Activated CD4-positive, alpha-beta T cell treated with anti-CD3 and anti-CD28 coated beads, Interleukin-2, amount 50 U/mL, for 4 hours (primary cell): Measurements from ENCODE around the gene NEGR1.

Source experiments
- DNase-seq, 2 experiments: peaks; one replicate each; pipeline ENCODE4 v3.0.0-alpha.2; 2020

NEGR1 gene

GRCh38 chr1:71424536-71424935 lies 857.8 kb downstream of the NEGR1 start:
- DNase-seq: no peak

DNA sequence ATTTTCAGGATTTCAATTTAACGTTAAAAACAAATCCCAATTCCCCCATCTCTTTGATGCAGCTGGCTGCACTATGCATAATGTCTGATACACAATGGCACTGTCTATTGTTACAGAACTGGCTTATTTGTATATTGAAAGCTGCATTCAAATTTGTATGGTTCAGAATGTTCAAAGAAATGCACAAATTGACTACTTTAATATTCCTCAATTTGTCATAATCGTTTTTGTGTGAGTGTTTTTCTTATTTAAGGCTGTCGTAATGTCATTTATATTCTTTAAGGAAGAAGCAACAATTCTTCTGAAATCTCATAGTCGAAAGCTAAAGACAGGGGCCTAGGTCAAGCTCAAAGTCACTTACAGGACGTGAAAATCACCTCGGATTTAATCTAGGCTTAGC lies 860.1 kb downstream of the NEGR1 start:
- DNase-seq: no peak

GRCh38 chr1:71417421-71417820 lies 864.9 kb downstream of the NEGR1 start:
- no peak for DNase-seq

DNA sequence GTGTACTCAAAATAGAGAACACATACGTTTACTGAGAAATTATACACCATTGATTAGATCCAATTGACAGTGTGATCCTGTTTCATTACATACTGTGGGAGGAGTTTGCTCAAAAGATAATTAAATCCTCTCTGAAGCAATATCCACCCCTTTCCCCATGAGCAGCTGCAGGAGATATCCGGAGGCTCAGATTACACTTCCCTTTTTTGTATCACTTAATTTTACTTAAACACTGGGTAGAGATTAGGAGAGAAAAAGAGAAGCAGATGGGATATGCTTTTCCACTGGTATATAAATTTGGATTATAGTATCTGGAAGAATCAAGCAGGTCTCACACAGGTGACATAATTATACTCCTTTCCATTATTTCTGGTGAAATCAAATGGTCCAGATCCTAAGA lies 868.2 kb downstream of the NEGR1 start:
- no peak for DNase-seq

- DNase-seq: no peak
Measured at GRCh38 chr1:71413441-71414175, 868.7 kb downstream of the NEGR1 start.

DNA sequence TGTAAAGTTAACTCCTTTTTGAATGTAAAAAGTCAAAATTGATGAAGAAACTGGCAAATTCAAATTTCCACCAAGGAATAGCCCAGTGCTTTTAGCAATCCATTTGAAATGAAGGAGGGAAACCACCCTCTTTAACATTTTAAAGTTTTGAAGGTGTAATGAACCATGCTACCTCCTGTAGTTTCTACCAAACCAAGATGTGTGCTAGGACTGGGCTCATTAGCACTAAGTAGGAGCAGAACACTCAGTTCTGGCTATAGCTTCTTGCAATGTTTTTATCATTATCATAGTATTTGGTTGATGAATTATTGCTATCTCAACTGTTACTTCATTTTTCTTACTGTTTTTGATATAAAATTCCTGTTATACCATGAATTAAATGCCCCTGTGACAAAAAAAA lies 882.3 kb downstream of the NEGR1 start:
- DNase-seq: no peak

- no peak for DNase-seq
Measured at GRCh38 chr1:71399594-71399993, 882.7 kb downstream of the NEGR1 start.

GRCh38 chr1:71393301-71393700 lies 889.0 kb downstream of the NEGR1 start:
- no peak for DNase-seq

- DNase-seq: no peak
Measured at GRCh38 chr1:71390518-71390917, 891.8 kb downstream of the NEGR1 start.

DNA sequence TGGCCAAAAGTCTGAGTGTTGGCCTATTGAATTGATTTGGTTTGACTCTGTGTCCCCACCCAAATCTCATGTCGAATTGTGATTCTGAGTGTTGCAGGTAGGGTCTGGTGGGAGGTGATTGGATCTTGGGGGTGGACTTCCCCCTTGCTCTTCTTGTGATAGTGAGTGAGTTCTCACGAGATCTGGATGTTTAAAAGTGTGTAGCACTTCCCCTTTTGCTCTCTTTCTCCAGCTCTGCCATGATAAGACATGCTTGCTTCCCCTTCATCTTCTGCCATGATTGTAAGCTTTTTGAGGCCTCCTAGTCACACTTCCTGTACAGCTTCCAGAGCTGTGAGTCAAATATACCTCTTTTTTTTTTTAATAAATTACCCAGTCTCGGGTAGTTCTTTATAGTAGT lies 904.5 kb downstream of the NEGR1 start:
- no peak for DNase-seq

DNA sequence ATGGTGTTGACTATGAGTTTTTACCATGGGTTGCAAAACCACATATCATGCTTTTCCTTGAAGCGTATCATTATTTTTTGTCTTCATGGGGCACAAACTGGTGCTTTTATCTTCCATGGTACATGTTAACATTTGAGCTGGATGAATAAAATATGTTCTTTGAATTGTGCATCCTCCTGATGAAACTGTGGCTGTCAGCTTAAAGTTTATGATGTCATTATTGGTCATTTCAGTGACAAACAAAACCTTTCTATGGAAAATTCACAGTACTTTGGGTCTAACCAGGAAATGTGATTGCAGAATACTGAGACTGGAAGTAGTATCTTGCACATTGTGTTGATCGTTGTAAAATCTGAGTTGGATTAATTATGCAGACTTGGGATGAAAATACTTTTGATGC lies 909.8 kb downstream of the NEGR1 start:
- DNase-seq: no peak

- DNase-seq: no peak
Measured at GRCh38 chr1:71371581-71371980, 910.8 kb downstream of the NEGR1 start.

GRCh38 chr1:71364236-71364635 lies 918.1 kb downstream of the NEGR1 start:
- DNase-seq: no peak

- no peak for DNase-seq
Measured at GRCh38 chr1:71362691-71363090, 919.6 kb downstream of the NEGR1 start.

DNA sequence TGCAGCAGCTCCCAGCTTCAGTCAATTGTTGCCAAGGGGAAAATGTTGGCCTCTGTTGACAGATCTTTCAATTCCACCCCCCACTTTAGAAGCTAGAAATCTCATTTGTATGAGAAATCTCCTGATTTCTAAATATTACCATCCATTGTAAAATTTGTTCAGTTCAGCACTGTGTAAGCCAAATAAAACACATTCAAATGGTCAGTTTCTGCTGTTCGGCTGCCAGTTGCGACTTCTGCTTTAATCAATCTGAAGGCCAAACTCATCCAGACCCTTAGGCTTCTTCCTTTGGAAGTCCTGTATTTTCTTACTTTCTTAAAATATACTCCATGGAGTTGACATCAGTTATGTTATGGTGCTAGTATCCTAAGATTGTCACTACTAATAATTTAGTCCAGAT lies 920.3 kb downstream of the NEGR1 start:
- no peak for DNase-seq

- DNase-seq: no peak
Measured at GRCh38 chr1:71357708-71358107, 924.6 kb downstream of the NEGR1 start.

- DNase-seq: no peak
Measured at GRCh38 chr1:71351438-71351837, 930.9 kb downstream of the NEGR1 start.

DNA sequence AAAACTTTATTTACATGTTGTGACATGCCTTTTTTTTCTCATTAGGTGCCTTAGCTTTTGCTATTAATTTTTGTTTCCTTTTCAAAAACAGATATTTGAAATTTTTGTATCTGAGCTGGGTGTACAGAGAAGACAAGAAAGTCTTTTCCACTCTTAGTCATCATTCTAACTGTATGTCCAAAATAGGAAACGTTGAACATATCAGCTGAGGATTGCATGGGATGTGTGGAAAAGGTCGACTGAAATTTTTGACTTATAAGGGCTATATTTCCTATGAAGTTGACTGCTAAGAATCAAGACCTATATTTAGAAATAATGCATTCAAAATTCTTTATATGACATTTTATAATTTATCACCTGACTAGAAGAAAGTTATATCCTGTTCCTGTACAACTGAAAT lies 931.5 kb downstream of the NEGR1 start:
- no peak for DNase-seq

GRCh38 chr1:71350330-71350729 lies 932.0 kb downstream of the NEGR1 start:
- no peak for DNase-seq
